ENCODE results near the gene IL20RA. TPM values are rescaled to one million over a fixed set of nuclear protein-coding genes. Genes with fewer than 3 reads are reported as not detected.
"Not testable (repeated sequence)": the region's sequence is repeated elsewhere in the genome, so short reads cannot be mapped to it uniquely, and the experiment has no call there.

IL20RA gene
- total RNA-seq, 1 donor from 2014 or later: 9.1 TPM

- intact Hi-C loops (cut with DNase I); DNase-seq; ATAC-seq (ENCODE audit: poor library complexity): not testable (repeated sequence)
Observed at GRCh38 chr6:136959935-136960334, 84.8 kb downstream of the IL20RA start.

- intact Hi-C loops (cut with DNase I): no loop called here
- DNase-seq (no peak), ATAC-seq (ENCODE audit: poor library complexity) (peak; percentile 21)
Observed at GRCh38 chr6:136959471-136959891, 85.3 kb downstream of the IL20RA start.

- ATAC-seq (ENCODE audit: poor library complexity): no peak
- intact Hi-C loops (cut with DNase I): no loop called here
- no peak for DNase-seq
Observed at GRCh38 chr6:136958168-136958567, 86.6 kb downstream of the IL20RA start.

- intact Hi-C loops (cut with DNase I): no loop called here
- no peak for ATAC-seq (ENCODE audit: poor library complexity)
- no peak for DNase-seq
Observed at GRCh38 chr6:136956590-136957544, 87.9 kb downstream of the IL20RA start.

GRCh38 chr6:136955123-136955522 is 89.6 kb downstream of the IL20RA start:
- intact Hi-C loops (cut with DNase I): no loop called here
- no peak for DNase-seq

GRCh38 chr6:136952714-136953260 is 92.0 kb downstream of the IL20RA start:
- no peak for ATAC-seq (ENCODE audit: poor library complexity)
- DNase-seq: no peak
- intact Hi-C loops (cut with DNase I): no loop called here

More at GRCh38 chr6:136955123-136955522, 89.6 kb downstream of the IL20RA start:
- ATAC-seq (ENCODE audit: poor library complexity): no peak

GRCh38 chr6:136950436-136951126 is 94.2 kb downstream of the IL20RA start:
- intact Hi-C loops (cut with DNase I): no loop called here
- DNase-seq (no peak), ATAC-seq (ENCODE audit: poor library complexity) (no peak)

Other genes starting within 250 kb of the IL20RA start
- gene PEX7, start 222.4 kb downstream of the IL20RA start, total RNA-seq: 12.0 TPM
- gene SLC35D3, start 122.7 kb downstream of the IL20RA start, total RNA-seq: not detected
- not detected for gene IL22RA2, start 128.7 kb upstream of the IL20RA start, total RNA-seq
- gene IFNGR1, start 174.4 kb upstream of the IL20RA start, total RNA-seq: 99.9 TPM

All from Right ventricle myocardium superior (tissue), 1 donor.